ENCODE results near the gene C9orf153.

DNA sequence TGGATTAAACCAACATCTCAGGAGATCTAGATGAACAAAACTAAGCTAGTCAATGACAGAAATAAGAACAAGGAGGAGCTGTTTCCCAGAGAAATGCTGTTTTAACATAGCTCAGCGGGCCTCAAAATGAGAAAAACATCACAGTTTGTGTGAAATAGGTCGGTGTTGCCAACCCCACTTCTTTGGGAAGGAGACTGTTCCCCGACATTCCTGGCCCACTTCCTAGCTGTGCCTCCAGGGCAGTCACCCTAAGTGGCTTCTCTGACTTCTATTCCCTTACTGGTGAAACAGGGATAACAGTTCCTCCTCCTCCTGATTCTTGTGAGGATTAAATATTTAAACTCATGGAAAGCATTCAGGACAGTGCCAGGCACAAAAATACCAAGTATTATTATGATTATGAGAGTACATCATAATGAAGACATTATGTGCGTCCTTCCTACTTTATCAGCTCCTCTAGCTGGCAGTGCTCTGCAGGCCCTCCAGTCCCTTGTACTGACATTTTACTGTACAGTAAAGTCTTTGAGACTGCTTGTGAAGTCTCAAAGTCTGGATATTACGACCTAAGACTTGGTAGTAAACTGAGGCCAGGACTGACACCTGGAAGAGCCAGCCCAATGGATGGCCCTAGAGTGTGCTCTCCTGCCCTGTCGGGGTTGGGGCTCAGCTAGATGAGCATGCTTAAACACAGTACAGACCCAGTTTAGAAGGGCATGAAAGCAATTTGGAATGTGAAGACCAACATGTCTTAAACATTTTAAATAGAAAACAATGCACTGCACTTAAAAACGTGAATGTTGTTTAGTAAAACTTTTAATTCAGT is 15.6 kb upstream of the C9orf153 start:
- TF ChIP-seq POLR2A (IDR thresholded peaks at IDR 0.05): no peak
- TF ChIP-seq, protein P1, sequence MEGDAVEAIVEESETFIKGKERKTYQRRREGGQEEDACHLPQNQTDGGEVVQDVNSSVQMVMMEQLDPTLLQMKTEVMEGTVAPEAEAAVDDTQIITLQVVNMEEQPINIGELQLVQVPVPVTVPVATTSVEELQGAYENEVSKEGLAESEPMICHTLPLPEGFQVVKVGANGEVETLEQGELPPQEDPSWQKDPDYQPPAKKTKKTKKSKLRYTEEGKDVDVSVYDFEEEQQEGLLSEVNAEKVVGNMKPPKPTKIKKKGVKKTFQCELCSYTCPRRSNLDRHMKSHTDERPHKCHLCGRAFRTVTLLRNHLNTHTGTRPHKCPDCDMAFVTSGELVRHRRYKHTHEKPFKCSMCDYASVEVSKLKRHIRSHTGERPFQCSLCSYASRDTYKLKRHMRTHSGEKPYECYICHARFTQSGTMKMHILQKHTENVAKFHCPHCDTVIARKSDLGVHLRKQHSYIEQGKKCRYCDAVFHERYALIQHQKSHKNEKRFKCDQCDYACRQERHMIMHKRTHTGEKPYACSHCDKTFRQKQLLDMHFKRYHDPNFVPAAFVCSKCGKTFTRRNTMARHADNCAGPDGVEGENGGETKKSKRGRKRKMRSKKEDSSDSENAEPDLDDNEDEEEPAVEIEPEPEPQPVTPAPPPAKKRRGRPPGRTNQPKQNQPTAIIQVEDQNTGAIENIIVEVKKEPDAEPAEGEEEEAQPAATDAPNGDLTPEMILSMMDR (IDR thresholded peaks at IDR 0.05): no peak
